GM21619 (cell line): ENCODE measurements around the gene TRPM6.

ENCODE experiments used
- ATAC-seq: cut with Tn5 transposase; IDR thresholded peaks from one replicate; pipeline ENCODE4 v1.9.1; 2021; ENCODE audit not compliant: unreplicated experiment

The TRPM6 gene

DNA sequence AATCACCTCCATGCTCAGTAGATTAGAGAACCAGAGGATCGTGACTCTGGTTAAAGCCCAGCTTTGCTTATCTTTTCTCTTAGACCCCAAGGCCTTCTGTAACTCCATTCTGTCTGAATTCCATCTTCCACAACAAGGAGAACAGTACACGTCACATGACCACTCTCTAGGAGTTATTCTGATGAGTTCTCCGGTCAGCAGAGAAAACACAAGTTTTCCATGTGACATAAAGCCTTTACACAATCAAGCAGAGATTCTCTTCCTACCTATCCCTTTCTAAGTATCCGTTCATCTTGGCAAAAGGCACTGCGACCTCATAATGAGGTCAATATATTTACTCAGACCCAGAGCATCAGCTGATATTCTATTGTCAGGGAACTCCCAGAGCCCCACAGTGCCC lies 112.3 kb downstream of the TRPM6 start:
- no peak for ATAC-seq

DNA sequence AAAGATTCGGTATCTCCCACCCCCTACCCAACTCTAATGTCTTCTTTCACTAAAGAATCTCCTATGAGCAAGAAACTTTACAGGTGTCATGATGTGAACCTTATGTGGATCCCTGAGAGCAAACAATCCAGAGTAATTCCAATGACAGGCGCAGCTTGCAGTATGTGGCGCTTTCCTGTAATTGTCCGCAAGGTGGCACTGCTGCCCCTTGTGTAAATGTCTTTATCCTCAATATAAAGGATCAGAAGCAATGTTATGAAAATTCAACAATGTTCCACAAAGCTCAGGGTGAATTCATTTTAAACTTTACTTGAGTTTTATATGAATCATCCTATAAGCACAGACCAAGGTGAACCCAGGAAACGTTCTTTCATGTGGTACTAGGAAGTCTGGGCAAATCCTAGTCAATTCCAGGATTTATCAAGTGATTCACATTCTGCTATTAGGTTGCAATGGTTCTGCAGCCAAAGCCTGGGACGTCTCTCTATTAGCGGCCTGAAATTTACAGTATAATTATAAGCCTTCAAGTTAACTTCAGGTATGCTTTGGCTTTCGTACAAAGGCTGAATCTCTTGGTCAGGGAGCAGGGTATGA lies 113.7 kb downstream of the TRPM6 start:
- ATAC-seq: no peak

DNA sequence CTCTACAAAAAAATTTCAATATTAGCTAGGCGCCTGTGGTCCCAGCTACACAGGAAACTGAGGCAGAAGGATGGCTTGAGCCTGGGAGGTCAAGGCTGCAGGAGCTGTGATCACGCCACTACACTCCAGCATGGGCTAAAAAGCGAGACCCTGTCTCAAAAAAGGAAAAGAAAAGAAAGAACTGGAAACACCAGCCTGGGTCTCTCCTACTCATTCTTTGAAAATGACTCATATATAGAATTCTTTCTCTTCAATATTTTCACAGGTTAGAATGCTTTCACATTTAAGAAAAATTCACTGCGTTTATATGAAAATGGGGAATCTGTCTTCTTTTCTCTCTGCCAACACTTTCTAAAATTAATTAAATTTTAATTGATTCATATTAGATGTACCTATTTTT lies 115.6 kb downstream of the TRPM6 start:
- ATAC-seq: peak; percentile 51

DNA sequence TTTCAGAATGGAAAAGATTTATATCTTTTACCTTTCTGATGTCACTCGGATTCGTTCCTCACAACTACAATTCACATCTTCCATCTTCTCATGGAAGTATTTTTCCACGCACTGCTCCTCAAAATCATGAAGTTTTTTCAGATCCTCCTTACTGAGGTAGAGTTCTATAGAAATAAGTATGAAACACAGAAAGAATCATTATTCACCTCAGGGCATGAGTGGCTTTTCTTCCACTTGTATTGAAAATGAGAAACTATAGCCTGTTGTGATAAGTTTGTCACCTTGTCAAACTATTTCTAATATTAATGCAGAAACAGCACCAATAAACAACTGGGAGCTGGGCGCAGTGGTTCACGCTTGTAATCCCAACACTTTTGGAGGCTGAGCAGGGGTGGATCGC lies 116.0 kb downstream of the TRPM6 start:
- ATAC-seq: no peak

DNA sequence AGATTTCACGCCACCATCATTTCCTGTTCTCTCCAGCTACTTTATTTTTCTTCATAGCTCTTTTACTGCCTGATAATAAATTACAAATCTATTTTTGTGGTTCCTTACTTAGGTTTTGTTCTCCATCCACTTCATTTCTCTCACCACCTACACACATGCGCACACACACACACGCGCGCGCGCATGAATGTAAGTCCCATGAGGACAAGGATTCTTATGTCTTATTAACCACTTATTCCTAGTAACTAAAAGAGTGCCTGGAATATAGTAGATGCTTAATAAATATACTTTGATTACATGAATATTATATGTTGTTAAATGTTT lies 116.5 kb downstream of the TRPM6 start:
- ATAC-seq: no peak

DNA sequence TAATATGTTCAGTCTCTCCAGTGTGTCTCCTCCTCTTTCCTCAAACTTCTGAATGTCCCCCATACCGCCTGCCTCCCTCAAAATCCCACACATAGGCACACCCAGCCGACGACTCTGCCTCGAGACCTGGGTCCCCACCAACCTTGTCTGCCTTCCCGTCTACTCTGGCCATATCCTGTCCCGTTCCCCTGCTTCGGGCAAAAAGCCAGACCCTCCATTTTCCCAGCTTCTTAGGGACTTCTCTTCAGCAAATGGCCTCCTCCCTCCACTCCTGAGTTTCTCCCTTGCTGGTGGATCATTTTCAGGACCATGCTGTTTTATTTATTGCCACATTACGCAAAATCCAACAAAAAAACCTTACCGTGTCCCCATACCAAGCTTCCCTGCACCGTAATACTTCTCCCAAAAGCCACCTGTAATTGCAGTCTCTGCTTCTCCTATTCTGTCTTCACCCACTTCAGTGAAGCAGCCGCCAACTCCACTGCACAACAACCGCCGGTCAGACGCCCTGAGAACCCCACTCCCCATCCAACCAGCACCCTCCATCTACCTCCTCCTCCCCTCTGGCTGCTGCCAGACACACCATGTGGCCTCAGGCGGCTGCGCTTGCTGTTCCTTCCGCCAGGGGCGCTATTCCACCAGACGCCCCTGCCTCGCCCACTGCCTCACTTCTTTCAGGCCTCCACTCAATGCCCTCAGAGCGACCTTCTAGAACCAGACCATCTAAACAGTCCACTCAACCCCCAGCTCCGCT lies 117.0 kb downstream of the TRPM6 start:
- ATAC-seq: peak; percentile 57

DNA sequence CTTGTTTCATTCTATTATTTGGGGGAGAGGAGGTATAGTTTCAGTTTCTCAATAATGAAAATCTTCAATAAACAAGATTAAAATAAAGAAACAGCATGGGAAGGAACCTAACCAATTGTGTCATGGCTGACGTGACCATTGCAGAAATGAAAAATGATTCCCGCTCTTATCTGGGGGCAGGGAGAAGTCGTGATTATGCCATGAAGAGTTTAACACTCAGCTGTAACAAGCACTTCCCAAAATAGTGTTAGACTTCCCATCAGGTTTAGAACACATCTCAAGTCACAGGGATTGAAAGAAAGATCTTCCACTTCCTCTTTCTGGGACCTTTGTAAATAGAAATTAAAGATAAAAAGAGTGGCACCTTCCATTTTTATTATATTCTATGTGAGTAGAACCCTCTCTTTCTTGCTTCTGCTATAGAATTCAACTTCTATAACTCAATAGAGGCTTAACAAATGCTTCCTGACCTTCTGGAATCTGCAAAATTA lies 122.2 kb downstream of the TRPM6 start:
- ATAC-seq: no peak

DNA sequence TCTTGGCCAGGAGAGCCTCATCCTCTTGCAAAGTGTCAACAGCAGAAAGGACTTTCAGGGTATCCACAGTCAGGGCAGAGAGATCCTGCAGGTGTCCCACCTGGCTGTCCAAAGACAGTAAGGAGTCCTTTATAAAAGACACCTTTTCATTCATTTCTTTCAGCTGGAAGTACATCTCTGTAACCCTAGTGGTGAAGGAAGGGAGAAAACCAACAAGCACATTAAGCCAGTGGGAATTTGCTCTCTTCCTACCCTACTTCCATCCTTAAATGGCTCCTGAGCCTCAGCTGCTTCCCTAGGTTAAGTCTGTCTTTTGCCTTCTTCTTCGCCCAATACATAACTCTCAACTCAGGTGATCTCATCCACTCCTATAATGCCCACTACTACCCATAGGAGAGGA lies 124.8 kb downstream of the TRPM6 start:
- ATAC-seq: no peak

DNA sequence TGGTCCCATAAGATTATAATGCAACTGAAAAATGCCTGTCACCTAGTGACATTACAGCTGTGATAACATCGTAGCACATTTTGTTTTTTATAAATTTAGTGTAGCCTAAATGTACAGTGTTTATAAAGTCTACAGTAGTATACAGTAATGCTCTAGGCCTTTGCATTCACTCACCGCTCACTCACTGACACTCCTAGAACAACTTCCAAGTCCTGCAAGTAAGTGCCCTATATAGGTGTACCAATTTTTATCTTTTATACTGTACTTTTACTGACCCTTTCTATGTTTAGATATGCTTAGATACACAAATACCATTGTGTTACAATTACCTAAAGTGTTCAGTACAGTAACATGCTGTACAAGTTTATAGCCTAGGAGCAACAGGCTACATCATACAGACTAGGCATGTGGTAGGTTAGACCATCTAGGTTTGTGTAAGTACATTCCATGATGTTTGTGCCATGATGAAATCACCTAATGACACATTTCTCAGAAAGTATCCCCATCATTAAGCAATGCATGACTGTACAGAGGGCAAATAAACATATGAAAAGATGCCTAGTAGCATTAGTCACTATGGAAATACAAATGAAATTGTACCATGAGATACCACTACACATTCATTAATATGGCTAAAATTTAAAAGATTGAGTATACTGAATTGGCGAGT lies 127.6 kb downstream of the TRPM6 start:
- ATAC-seq: no peak

DNA sequence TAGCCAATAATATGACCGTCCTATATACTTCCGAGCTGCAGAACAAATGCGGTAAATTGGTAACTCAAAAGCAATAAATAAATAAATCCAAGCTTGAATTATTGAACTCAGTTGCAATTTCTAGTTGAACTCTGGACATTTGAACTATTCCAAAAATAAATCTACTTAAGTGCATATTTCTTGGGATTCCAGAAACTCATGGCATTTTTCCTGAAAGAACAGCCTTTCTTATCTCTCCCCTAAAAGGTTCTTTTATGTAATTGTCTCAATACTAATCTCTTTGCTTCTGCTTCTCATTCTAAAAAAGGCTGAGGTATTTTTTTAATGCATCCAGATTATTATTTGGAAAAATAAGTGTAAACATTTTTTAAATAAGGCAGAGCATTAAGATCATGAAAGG lies 131.7 kb downstream of the TRPM6 start:
- no peak for ATAC-seq

DNA sequence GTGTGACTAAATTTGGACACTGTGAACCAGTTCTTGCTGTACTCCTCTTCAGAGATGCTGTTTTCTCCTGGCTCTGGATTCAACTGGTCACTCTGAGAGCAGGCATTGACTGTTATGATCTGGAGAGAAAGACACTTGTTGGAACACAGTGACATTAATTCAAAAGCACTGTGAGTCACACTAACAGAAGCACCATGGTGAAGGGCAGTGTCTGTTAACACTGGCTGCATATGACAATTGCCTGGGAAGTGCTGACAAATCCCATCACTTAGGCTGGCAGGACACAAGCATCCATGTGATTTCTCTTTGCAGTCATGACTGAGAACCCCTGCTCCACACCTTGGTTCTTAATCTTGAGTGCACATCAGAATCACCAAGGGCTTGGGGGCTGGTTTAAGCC lies 132.4 kb downstream of the TRPM6 start:
- ATAC-seq: no peak

DNA sequence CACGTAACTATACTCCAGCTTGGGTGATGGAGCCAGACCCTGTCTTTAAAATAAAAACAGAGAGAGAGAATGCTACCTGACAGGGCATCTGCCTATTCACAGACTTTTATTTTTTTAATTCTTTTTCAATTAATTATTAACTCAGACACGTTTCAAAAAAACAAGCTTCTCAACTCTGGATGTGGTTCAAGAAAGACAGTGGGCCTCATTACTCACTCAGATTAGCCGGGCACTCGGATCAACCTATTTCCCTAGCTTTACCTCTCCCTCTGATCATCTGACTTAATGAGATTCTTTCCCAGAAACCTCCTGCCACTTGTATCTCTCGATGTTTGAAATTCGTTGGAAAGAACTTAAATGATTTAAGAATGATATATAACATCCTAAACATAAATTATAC lies 134.1 kb downstream of the TRPM6 start:
- ATAC-seq: no peak

DNA sequence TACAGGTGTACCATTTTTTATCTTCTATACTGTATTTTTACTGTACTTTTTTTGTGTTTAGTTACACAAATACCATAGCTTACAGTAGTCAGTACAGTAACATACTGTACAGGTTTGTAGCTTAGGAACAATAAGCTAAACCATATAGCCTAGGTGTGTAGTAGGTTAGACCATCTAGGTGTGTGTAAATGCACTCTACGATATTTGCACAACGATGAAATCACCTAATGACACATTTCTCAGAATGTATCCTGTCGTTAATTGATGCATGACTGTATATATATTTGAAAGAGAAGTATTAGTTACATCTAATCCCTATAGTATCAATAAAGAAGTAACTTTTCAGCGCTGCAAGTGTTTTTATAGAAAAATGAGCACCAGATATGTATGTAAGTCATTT lies 138.8 kb downstream of the TRPM6 start:
- ATAC-seq: no peak

DNA sequence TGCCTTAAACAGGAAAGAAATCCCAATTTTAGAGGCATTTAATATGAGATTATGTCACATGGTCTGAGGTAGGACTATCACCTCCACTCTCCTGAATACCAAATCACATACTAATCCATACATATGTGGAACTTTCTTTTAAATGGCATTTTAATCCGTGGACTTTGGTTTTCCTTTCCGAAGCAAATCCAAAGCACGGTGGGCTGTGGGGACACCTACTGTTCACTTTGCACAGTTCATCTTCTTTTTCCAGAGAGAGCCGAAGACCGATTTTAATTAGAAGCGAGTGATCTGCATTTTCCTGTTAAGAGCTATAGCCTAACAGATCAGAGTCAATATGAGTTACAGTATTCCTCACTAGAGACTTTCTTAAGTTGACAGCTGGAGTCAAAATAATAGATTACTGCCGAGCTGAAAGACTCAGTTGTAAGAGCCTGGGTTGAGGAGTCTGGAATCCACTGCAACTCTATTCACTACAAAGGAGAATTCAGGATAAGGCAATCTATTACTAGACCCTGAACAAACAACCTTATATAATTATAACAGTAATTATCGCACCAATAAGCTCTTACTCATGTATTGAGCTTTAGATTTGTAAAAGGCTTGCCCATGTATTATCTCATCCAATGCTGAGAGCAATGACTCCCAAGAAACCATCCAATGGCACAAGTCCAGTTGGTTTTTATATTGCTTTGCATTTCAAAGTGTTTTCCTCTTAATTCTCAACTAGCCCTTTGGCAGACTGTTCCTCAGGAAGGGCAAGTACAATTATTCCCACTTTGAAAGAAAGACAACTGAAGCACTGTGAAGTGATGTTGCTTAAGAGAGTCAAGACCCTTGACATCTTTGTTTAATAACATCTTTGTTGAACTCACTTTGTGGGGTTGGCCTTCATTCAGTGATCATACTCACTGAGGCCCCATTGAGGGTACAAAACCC lies 144.7 kb downstream of the TRPM6 start:
- ATAC-seq: peak; percentile 66

DNA sequence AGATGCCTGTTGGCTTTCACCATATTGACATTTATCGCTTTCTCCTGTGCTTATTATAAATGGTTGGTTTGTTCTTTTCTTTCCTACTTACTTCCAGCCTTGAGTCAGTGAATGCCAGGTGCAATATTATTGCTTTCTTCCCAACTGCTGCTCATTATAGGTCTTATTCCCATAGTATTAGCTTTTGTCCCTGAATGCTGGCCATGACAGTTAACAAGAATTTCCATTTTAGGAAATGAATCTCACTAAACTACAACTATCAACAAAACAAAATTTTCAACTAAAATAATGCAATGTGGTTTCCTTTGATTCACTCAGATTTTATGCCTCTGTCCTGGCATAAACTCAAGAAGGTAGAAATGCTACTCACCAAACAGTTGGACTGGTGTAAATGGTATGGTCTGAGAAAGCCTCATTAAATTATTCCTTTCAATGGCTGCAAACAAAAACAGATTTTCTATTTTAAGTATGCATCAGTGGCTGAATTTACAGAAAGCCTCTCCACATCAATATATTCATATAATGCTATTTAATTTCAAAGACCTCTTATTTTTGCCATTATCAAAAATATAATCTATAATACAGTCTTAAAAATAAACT lies 145.4 kb downstream of the TRPM6 start:
- ATAC-seq: no peak

DNA sequence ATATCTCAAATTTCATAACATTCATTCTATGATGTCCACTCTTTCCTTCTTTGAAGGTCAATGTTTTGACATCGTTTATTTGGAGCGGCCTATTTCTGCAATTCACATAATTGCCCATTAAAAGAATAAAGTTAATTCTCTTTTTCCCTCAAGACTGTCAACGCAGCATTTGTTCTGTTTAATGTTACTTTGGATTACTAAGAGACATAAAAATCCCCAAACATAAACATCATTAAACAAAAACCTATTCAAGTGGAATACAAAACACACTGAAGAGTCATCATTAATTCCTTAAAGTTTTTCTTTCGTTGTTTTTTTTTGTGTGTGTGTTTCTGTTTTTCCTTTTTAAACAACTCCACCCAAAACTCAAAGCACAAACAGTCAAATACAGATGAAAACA lies 151.1 kb downstream of the TRPM6 start:
- ATAC-seq: no peak

DNA sequence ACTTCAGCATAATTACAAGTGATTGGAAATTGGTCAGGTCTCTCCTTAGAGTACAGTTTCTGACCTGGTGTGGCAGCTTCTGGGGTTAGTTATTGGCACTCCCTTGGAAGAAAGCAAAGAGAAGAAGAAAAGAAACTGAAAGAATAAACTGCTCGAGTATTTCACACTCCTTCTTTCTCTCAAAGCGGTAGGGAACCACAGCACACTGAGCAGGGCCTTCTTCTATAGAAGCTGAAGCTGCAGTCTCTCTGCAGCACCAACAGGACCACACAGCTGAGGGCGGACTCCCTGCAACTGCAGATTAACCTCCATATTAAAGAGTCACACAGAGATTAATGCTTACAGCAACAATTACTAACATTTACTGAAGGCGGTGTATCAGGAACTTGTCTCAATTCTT lies 152.0 kb downstream of the TRPM6 start:
- ATAC-seq: no peak

DNA sequence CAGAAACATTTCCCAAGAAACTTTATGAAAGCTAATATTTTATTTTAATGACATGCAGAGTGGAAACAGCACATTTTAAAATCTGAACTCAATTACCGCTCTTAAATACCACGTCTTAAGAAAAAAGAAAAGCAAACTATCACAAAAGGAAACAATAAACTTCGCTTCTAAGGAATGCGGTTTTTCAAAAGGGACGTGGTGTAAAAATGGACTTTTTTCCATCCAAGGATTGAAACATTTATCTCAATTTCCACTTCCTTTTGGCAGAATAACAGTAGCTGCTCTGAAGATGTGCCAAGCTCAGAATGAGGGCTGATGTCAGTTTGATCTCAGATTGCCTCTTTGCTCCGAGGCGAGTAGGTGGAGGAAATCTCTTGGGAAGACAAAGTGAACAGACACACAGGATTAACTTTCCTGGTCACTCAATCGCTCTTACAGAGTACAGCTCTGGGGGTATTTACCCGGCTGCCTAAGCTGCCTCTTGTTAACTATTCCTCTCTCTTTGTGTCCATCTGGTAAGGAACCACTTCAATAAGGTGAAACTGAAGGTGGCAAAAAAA lies 158.5 kb downstream of the TRPM6 start:
- ATAC-seq: no peak

DNA sequence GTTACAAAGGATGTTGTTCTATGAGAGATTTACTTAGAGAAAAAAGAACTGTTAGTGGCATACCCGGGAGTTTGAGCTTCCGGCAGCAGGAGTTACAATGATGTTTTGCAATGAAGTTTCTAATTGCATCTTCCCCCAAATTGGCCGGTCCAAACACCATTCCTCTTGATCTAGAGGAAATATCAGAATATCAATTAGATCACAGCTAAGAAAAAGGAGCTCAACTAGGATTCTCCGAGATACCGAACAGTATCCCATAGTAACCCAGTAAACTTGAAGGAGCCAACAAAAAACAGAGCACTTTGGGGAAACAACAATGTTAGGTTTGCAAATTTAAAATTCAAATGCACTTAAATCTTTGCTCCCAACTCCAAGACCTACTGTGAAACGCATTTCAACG lies 159.5 kb downstream of the TRPM6 start:
- no peak for ATAC-seq

DNA sequence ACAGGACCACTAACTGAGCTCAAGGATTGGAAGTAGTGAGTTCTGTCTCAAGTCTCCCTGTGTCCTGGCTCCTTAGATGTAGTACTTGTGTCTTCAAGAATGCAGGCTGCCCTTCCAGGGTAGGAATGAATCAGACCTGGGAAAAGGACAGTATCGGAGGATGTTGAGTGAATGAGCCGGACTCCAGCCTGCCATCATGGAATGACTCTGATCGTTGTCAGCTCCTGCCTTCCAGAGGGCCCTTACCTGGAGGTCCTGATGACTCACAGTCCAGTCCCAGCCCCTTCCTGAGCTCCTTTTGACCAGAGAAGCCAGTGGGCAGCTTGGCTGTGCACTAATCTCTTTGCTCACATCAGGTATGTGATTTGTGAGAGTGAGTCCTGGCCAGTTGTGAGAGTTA lies 161.1 kb downstream of the TRPM6 start:
- no peak for ATAC-seq

DNA sequence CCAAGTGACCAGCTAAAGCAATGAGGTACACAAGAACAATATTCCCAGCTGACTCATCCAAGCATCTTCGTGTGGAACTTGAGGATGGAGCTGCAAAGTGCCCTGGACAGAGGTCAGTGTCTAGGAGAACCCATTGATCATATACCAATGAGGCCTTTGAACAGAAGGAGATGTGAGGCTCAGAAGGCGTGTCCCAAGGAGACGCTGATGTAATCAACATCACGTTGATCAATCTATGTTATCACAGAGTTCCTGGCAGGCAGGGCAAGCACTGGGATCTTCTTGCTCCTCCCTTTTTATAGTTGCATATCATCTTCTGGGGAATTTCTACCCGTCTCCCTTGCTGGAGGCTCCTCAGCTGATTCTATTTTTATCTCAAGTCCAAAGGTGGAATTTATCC lies 163.4 kb downstream of the TRPM6 start:
- ATAC-seq: no peak
